ENCODE data around the gene IL36RN. TPM values are rescaled to one million over a fixed set of nuclear protein-coding genes. Genes with fewer than 3 reads are reported as not detected.

The IL36RN gene
- total and polyA plus RNA-seq, 2 of the 13 experiments (the other 11 are each of a cell fraction or from before 2014, with no cell fraction given), result not detected

- H3K79me2 ChIP-seq (ENCODE audit: insufficient read depth, low read length), result no peaks in the 10 kb centered on the region
- no peak overlapping the region for H2AFZ ChIP-seq (ENCODE audit: low read length)
- no peaks in the 10 kb centered on the region for H3K4me1 ChIP-seq (ENCODE audit: insufficient read depth, low read length)
- intact Hi-C loops (cut with micrococcal nuclease; ENCODE audit: unreplicated experiment) (no loop called here), in situ Hi-C loops (cut with HindIII; ENCODE audit: extremely low pct_ligation_motif_present, low pct_unique_long_range_greater_than_20kb) (no loop called here)
- ChIA-PET POLR2A (no interaction called here), CTCF (ENCODE audit: low intra/inter-chr PET ratio, low total read pairs) (no interaction called here)
- H4K20me1 ChIP-seq (ENCODE audit: insufficient read depth, low read length), result no peaks in the 10 kb centered on the region
- no peak for TF ChIP-seq FOXC1 (CRISPR knock-in tag; IDR thresholded peaks at IDR 0.05; ENCODE audit: borderline replicate concordance)
- TF ChIP-seq GTF2F1 (IDR thresholded peaks at IDR 0.05; ENCODE audit: low read length), result no peak
- no peak for TF ChIP-seq ZSCAN31 (CRISPR knock-in tag; IDR thresholded peaks at IDR 0.05; ENCODE audit: low read depth)
- no peak for TF ChIP-seq TFE3 (CRISPR knock-in tag; IDR thresholded peaks at IDR 0.05)
- no peak for TF ChIP-seq STAT6 (CRISPR knock-in tag; IDR thresholded peaks at IDR 0.05; ENCODE audit: borderline replicate concordance)
- no peak for TF ChIP-seq ATF6 (CRISPR knock-in tag; conservative IDR thresholded peaks at IDR 0.05)
- TF ChIP-seq TARDBP (CRISPR knock-in tag; IDR thresholded peaks at IDR 0.05), result no peak
- no peak for TF ChIP-seq ZFAT (CRISPR knock-in tag; conservative IDR thresholded peaks at IDR 0.05)
- TF ChIP-seq ZNF75D (CRISPR knock-in tag; IDR thresholded peaks at IDR 0.05; ENCODE audit: borderline replicate concordance), result no peak
- no peak overlapping the region for H3K9ac ChIP-seq (ENCODE audit: insufficient read depth, low read depth, low read length)
- no peaks in the 10 kb centered on the region for H3K27me3 ChIP-seq (ENCODE audit: control insufficient read depth in 1 of 2, insufficient read depth in 2 of 2, low read length in 2 of 2)
- H3K36me3 ChIP-seq (replicated peaks in 1 of 2; ENCODE audit: control insufficient read depth in 1 of 2, insufficient read depth in 2 of 2, low read length in 2 of 2), result no peaks in the 10 kb centered on the region
- no peak for FAIRE-seq
- DNase-seq (ENCODE audit: low spot score), result no peak
- 0% methylated on average over 2 of the region's 2 CpGs for WGBS (ENCODE audit: low lambda C conversion rate)
- H3K27ac ChIP-seq (ENCODE audit: extremely low read length, insufficient read depth, low read length), result no peak overlapping the region
- H3K4me2 ChIP-seq (ENCODE audit: low read depth, low read length), result no peak overlapping the region
- H3K9me3 ChIP-seq (ENCODE audit: low read length), result no peaks in the 10 kb centered on the region
- H3K4me3 ChIP-seq (replicated peaks in 1 of 3; ENCODE audit: insufficient read depth in 1 of 3, low read depth in 2 of 3, low read length in 3 of 3), result no peak overlapping the region
- BruUV-seq (replicated peaks), result no TSS peak
- no peak for ATAC-seq
Measured at GRCh38 chr2:113015655-113016054, 43.3 kb upstream of the IL36RN start.

Measured in HepG2 (cell line).